ENCODE data around the gene SKP1. TPM values are rescaled to one million over a fixed set of nuclear protein-coding genes. Genes with fewer than 3 reads are reported as not detected.
A peak's percentile ranks its signal among the peaks of the same experiment; 100 is the strongest.

SKP1 gene
- total and polyA plus RNA-seq, 9 of the 15 experiments (the other 6 are each of a cell fraction or from before 2014, with no cell fraction given) = 301 to 2,109 (median 639) TPM

- TF ChIP-seq HNRNPLL (IDR thresholded peaks at IDR 0.05; ENCODE audit: low read depth, low read length, poor library complexity, severe bottlenecking) (peak; percentile 55), ZKSCAN1 (IDR thresholded peaks at IDR 0.05; ENCODE audit: low read depth, low read length) (0 out of 2 replicates have a peak, but pooled peaks have one; percentile 32), ZNF398 (CRISPR knock-in tag; IDR thresholded peaks at IDR 0.05) (no peak), STAG1 (CRISPR knock-in tag; IDR thresholded peaks at IDR 0.05; ENCODE audit: borderline replicate concordance) (peak; percentile 20; the same call in 1 of the 2 replicates), ZNF780A (CRISPR knock-in tag; IDR thresholded peaks at IDR 0.05) (no peak), HMG20B (CRISPR knock-in tag; IDR thresholded peaks at IDR 0.05) (no peak), PATZ1 (CRISPR knock-in tag; IDR thresholded peaks at IDR 0.05; ENCODE audit: borderline replicate concordance) (no peak), RBM14 (IDR thresholded peaks at IDR 0.05; ENCODE audit: borderline replicate concordance, insufficient read depth, low read depth, low read length) (no peak), ZNF165 (CRISPR knock-in tag; IDR thresholded peaks at IDR 0.05; ENCODE audit: borderline replicate concordance) (no peak), KDM1A (IDR thresholded peaks at IDR 0.05) (no peak), ZBTB1 (CRISPR knock-in tag; IDR thresholded peaks at IDR 0.05; ENCODE audit: borderline replicate concordance, low read depth) (peak; percentile 84), POLR2AphosphoS2 (IDR thresholded peaks at IDR 0.05; ENCODE audit: low read length) (peak; percentile 83; the same call in 1 of the 2 replicates), MTA1 (IDR thresholded peaks at IDR 0.05; ENCODE audit: borderline replicate concordance) (no peak), SRF (CRISPR knock-in tag; IDR thresholded peaks at IDR 0.05) (0 out of 4 replicates have a peak, but pooled peaks of 1 of the 2 experiments have one; percentile 37), MIER1 (IDR thresholded peaks at IDR 0.05; ENCODE audit: low read depth) (no peak), RAD21 (CRISPR knock-in tag; conservative IDR thresholded peaks at IDR 0.05 in 1 of 2, IDR thresholded peaks at IDR 0.05 in 1 of 2) (no peak), ZNF507 (tag; conservative IDR thresholded peaks at IDR 0.05) (no peak), PREB (CRISPR knock-in tag; IDR thresholded peaks at IDR 0.05) (no peak)
Observed at GRCh38 chr5:134176511-134177368, at the start of gene SKP1 (continued).

Data from K562 (cell line).